HG02970 (cell line): ENCODE data around the gene UBE2G2.

Experiments used
- ATAC-seq: cut with Tn5 transposase; IDR thresholded peaks from one replicate; pipeline ENCODE4 v1.9.1; 2021; ENCODE audit warnings: mild to moderate bottlenecking, moderate library complexity, moderate number of reproducible peaks; ENCODE audit not compliant: unreplicated experiment, low FRiP score

UBE2G2 gene

GRCh38 chr21:44792702-44793591 is 8.7 kb downstream of the UBE2G2 start:
- ATAC-seq = no peak

GRCh38 chr21:44791993-44792392 is 9.6 kb downstream of the UBE2G2 start:
- no peak for ATAC-seq

- ATAC-seq = no peak
Observed at GRCh38 chr21:44791246-44791645, 10.4 kb downstream of the UBE2G2 start.

GRCh38 chr21:44790368-44790767 is 11.3 kb downstream of the UBE2G2 start:
- no peak for ATAC-seq

- no peak for ATAC-seq
Observed at GRCh38 chr21:44789880-44790279, 11.7 kb downstream of the UBE2G2 start.

GRCh38 chr21:44785620-44786335 is 15.8 kb downstream of the UBE2G2 start:
- ATAC-seq = no peak

GRCh38 chr21:44784810-44785209 is 16.8 kb downstream of the UBE2G2 start:
- no peak for ATAC-seq

- no peak for ATAC-seq
Observed at GRCh38 chr21:44783020-44783696, 18.5 kb downstream of the UBE2G2 start.

- no peak for ATAC-seq
Observed at GRCh38 chr21:44780767-44781459, 20.7 kb downstream of the UBE2G2 start.

GRCh38 chr21:44780137-44780502 is 21.5 kb downstream of the UBE2G2 start:
- no peak for ATAC-seq

GRCh38 chr21:44779417-44780136 is 22.0 kb downstream of the UBE2G2 start:
- no peak for ATAC-seq

- no peak for ATAC-seq
Observed at GRCh38 chr21:44778983-44779382, 22.6 kb downstream of the UBE2G2 start.

- no peak for ATAC-seq
Observed at GRCh38 chr21:44778499-44778911, 23.1 kb downstream of the UBE2G2 start.

GRCh38 chr21:44778094-44778493 is 23.5 kb downstream of the UBE2G2 start:
- no peak for ATAC-seq

- no peak for ATAC-seq
Observed at GRCh38 chr21:44774972-44775371, 26.6 kb downstream of the UBE2G2 start.

- ATAC-seq = no peak
Observed at GRCh38 chr21:44773291-44773932, 28.2 kb downstream of the UBE2G2 start.

- ATAC-seq = no peak
Observed at GRCh38 chr21:44771896-44772525, 29.6 kb downstream of the UBE2G2 start.

GRCh38 chr21:44767834-44768831 is 33.5 kb downstream of the UBE2G2 start:
- ATAC-seq = no peak
